ENCODE measurements around the gene QPCT.

The QPCT gene

GRCh38 chr2:37322368-37322767 is 22.1 kb upstream of the QPCT start:
- H3K9me3 Mint-ChIP-seq: no peaks in the 10 kb centered on the region
- TF ChIP-seq CTCF (IDR thresholded peaks at IDR 0.05; ENCODE audit: unreplicated experiment in 3 of 3): no peak
- H3K4me1 Mint-ChIP-seq: peaks cover 44% of the 10 kb centered on the region
- peak overlapping the region; percentile 37 to 61 (median 43) for H3K4me3 Mint-ChIP-seq
- H3K27me3 Mint-ChIP-seq (ENCODE audit: low read depth): peaks cover 3% of the 10 kb centered on the region
- H3K36me3 Mint-ChIP-seq (ENCODE audit: low read depth): no peaks in the 10 kb centered on the region
- H3K27ac Mint-ChIP-seq: no peak overlapping the region

GRCh38 chr2:37323176-37323780 is 21.2 kb upstream of the QPCT start:
- Mint-ChIP-seq H3K36me3 (ENCODE audit: low read depth) (no peaks in the 10 kb centered on the region), H3K27me3 (ENCODE audit: low read depth) (peaks cover 3% of the 10 kb centered on the region), H3K27ac (peak overlapping the region; percentile 98 to 100 (median 98)), H3K4me1 (peaks cover 36% of the 10 kb centered on the region), H3K4me3 (peak overlapping the region; percentile 98 to 100 (median 100)), H3K9me3 (no peaks in the 10 kb centered on the region)
- TF ChIP-seq CTCF (IDR thresholded peaks at IDR 0.05; ENCODE audit: unreplicated experiment in 3 of 3): no peak

- Mint-ChIP-seq H3K27me3 (ENCODE audit: low read depth) (peaks cover 3% of the 10 kb centered on the region), H3K27ac (peak overlapping the region; percentile 98 to 100 (median 98)), H3K4me3 (peak overlapping the region; percentile 98 to 100 (median 100)), H3K36me3 (ENCODE audit: low read depth) (no peaks in the 10 kb centered on the region), H3K4me1 (peaks cover 29% of the 10 kb centered on the region), H3K9me3 (no peaks in the 10 kb centered on the region)
- no peak for TF ChIP-seq CTCF (IDR thresholded peaks at IDR 0.05; ENCODE audit: unreplicated experiment in 3 of 3)
These were observed 20.5 kb upstream of the QPCT start for GRCh38 chr2:37323781-37324535.

- Mint-ChIP-seq H3K9me3 (no peaks in the 10 kb centered on the region), H3K4me1 (peaks cover 28% of the 10 kb centered on the region), H3K27ac (no peak overlapping the region), H3K4me3 (peak overlapping the region; percentile 64 to 72 (median 72)), H3K27me3 (ENCODE audit: low read depth) (peaks cover 3% of the 10 kb centered on the region), H3K36me3 (ENCODE audit: low read depth) (no peaks in the 10 kb centered on the region)
- no peak for TF ChIP-seq CTCF (IDR thresholded peaks at IDR 0.05; ENCODE audit: unreplicated experiment in 3 of 3)
These were observed 20.0 kb upstream of the QPCT start for GRCh38 chr2:37324536-37324785.

GRCh38 chr2:37324786-37325624 is 19.4 kb upstream of the QPCT start, which contains the start of gene PRKD3:
Gene PRKD3, minus strand, starts transcription at chr2:37324833. Its CDS starts 8,309 bp downstream, at chr2:37316524.
- no peak for TF ChIP-seq CTCF (IDR thresholded peaks at IDR 0.05; ENCODE audit: unreplicated experiment in 3 of 3)
- peaks cover 23% of the 10 kb centered on the region for H3K4me1 Mint-ChIP-seq
- H3K27ac Mint-ChIP-seq: peak within 1 kb of the TSS; percentile 98 to 100 (median 98)
- H3K4me3 Mint-ChIP-seq: peak within 1 kb of the TSS; percentile 98 to 100 (median 100)
- no peaks in the 10 kb centered on the region for H3K9me3 Mint-ChIP-seq
- peaks cover 3% of the 10 kb centered on the region for H3K27me3 Mint-ChIP-seq (ENCODE audit: low read depth)
- H3K36me3 Mint-ChIP-seq (ENCODE audit: low read depth): no peaks in the 10 kb centered on the region
